A549 (cell line): ENCODE measurements around the gene TBC1D16.

Experiments
- CHD2 ChIP-seq: fragments of 150-350 bp; IDR thresholded peaks from 2 replicates; pipeline ENCODE4 v1.6.1; 2014; ENCODE audit warnings: low read length; ENCODE audit not compliant: partially characterized antibody
- EP300 ChIP-seq, 2 experiments: fragments of >200 bp; sonication (Bioruptor Twin); formaldehyde crosslinking; IDR thresholded peaks; 2 replicates in 1 of 2; 3 replicates in 1 of 2; pipeline ENCODE4 v1.6.1; 2016 to 2017
- HDAC2 ChIP-seq: fragments of 200-600 bp; sonication (generic); IDR thresholded peaks from 2 replicates; pipeline ENCODE4 v1.6.1; 2016
- POLR2A ChIP-seq: IDR thresholded peaks from 2 replicates; pipeline ENCODE4 v1.6.1; 2012; ENCODE audit warnings: mild to moderate bottlenecking, low read length
- TF ChIP-seq, protein P1 (sequence below): fragments of >200 bp; sonication (Bioruptor Twin); formaldehyde crosslinking; IDR thresholded peaks from 3 replicates; pipeline ENCODE4 v1.5.1; 2016
- TF ChIP-seq, protein P2 (sequence below): IDR thresholded peaks from 2 replicates; pipeline ENCODE4 v1.6.1; 2012; ENCODE audit warnings: low read depth, borderline replicate concordance

DNA sequence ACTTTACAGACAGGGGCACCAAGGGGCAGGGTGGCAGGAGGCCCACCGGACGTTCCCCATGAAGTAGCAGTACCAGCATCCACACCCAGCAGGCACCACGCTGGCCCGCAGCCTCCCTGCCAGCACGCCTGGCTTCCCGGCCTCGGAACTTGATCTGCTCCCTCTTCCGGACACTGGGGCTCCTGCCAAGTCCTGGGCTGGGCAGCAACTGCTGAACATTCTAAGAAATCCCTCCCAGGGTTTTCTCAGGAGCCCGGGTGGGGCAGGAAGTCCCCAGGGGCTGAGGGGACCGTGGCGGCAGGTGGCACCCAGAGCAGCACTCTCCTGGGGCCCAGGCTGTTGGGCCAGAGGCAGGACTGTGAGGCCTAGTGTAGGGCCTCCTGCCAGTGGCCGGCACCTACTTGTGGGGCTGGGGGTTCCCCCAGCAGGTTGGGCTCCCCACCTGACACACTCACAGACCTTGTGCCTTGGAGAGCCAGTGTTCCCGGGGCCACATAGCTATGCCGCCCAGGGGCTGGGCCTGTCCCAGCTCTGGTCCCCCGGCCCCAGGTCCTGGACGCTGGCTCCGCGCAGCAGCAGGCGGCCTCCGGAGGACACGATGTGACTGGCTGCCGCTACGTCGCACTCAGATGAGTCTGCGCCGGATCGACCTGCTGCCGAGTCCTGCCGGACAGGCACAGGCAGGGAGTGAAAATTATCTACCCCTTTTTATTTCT, 110.3 kb downstream of the TBC1D16 start:
- TF ChIP-seq EP300 (IDR thresholded peaks at IDR 0.05) = no peak
- TF ChIP-seq, protein P1, sequence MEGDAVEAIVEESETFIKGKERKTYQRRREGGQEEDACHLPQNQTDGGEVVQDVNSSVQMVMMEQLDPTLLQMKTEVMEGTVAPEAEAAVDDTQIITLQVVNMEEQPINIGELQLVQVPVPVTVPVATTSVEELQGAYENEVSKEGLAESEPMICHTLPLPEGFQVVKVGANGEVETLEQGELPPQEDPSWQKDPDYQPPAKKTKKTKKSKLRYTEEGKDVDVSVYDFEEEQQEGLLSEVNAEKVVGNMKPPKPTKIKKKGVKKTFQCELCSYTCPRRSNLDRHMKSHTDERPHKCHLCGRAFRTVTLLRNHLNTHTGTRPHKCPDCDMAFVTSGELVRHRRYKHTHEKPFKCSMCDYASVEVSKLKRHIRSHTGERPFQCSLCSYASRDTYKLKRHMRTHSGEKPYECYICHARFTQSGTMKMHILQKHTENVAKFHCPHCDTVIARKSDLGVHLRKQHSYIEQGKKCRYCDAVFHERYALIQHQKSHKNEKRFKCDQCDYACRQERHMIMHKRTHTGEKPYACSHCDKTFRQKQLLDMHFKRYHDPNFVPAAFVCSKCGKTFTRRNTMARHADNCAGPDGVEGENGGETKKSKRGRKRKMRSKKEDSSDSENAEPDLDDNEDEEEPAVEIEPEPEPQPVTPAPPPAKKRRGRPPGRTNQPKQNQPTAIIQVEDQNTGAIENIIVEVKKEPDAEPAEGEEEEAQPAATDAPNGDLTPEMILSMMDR = no peak
- no peak for TF ChIP-seq HDAC2
- TF ChIP-seq, protein P2, sequence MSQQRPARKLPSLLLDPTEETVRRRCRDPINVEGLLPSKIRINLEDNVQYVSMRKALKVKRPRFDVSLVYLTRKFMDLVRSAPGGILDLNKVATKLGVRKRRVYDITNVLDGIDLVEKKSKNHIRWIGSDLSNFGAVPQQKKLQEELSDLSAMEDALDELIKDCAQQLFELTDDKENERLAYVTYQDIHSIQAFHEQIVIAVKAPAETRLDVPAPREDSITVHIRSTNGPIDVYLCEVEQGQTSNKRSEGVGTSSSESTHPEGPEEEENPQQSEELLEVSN = no peak
- no peak for TF ChIP-seq CHD2
- TF ChIP-seq POLR2A = no peak
